Measurements from ENCODE around the gene GEN1.

GEN1 gene

GRCh38 chr2:17805166-17805565, 51.2 kb downstream of the GEN1 start:
- no peak for DNase-seq (ENCODE audit: low spot score)
- no peak for TF ChIP-seq CTCF (IDR thresholded peaks at IDR 0.05; ENCODE audit: extremely low read depth, missing control alignments)

GRCh38 chr2:17805717-17806363, 51.9 kb downstream of the GEN1 start:
- DNase-seq (ENCODE audit: low spot score), result no peak
- no peak for TF ChIP-seq CTCF (IDR thresholded peaks at IDR 0.05; ENCODE audit: extremely low read depth, missing control alignments)

- DNase-seq (ENCODE audit: low spot score), result no peak
- no peak for TF ChIP-seq CTCF (IDR thresholded peaks at IDR 0.05; ENCODE audit: extremely low read depth, missing control alignments)
Observed at GRCh38 chr2:17813010-17813741, 59.2 kb downstream of the GEN1 start.

- no peak for TF ChIP-seq CTCF (IDR thresholded peaks at IDR 0.05; ENCODE audit: extremely low read depth, missing control alignments)
- DNase-seq (ENCODE audit: low spot score), result peak; percentile 74
Observed at GRCh38 chr2:17813742-17814473, 60.0 kb downstream of the GEN1 start.

GRCh38 chr2:17814601-17815000, 60.7 kb downstream of the GEN1 start:
- no peak for DNase-seq (ENCODE audit: low spot score)
- TF ChIP-seq CTCF (IDR thresholded peaks at IDR 0.05; ENCODE audit: extremely low read depth, missing control alignments), result no peak

- DNase-seq (ENCODE audit: low spot score), result no peak
- TF ChIP-seq CTCF (IDR thresholded peaks at IDR 0.05; ENCODE audit: extremely low read depth, missing control alignments), result no peak
Observed at GRCh38 chr2:17815468-17816184, 61.7 kb downstream of the GEN1 start.
